Peyer's patch (tissue), 4 donors: ENCODE results near the gene TCHHL1. TPM values are rescaled to one million over a fixed set of nuclear protein-coding genes. Genes with fewer than 3 reads are reported as not detected.

Source experiments
- DNase-seq, 3 donors: peaks; one replicate each; pipeline ENCODE4 v3.0.0-alpha.2; 2017 to 2019
- H3K27ac ChIP-seq, 4 donors: fragments of 200-600 bp; sonication (generic); one replicate each; pipeline ENCODE4 v1.5.1; 2016 to 2019
- H3K27me3 ChIP-seq, 2 donors: fragments of 200-600 bp; sonication (generic); one replicate each; pipeline ENCODE4 v1.5.1; 2019
- H3K36me3 ChIP-seq, 3 donors: fragments of 200-600 bp; sonication (generic); one replicate each; pipeline ENCODE4 v1.5.1; 2016 to 2019
- H3K4me1 ChIP-seq, 4 donors: fragments of 200-600 bp; sonication (generic); one replicate each; pipeline ENCODE4 v1.5.1; 2016 to 2019
- H3K4me3 ChIP-seq, 4 donors: fragments of 200-600 bp; sonication (generic); 1 replicate in 3 of 4; 2 replicates in 1 of 4; pipeline ENCODE4 v1.5.1; 2016 to 2019; ENCODE audit warnings: mild to moderate bottlenecking in 1 of 4
- H3K9me3 ChIP-seq, 4 donors: fragments of 200-600 bp; sonication (generic); one replicate each; pipeline ENCODE4 v1.5.1; 2016 to 2019; ENCODE audit warnings: mild to moderate bottlenecking in 1 of 4
- CTCF ChIP-seq, 6 experiments: fragments of 450-650 bp in 4 of 6; fragments of 200-600 bp in 2 of 6; sonication (generic) in 1 of 6; IDR thresholded peaks; one replicate each; pipeline ENCODE4 v1.5.1; 2017 to 2019; ENCODE audit warnings: antibody characterized with exemption in 6 of 6, mild to moderate bottlenecking in 3 of 6, moderate library complexity in 1 of 6
- POLR2A ChIP-seq, 2 donors: fragments of 450-650 bp; IDR thresholded peaks; one replicate each; pipeline ENCODE4 v1.5.1; 2017; ENCODE audit warnings: antibody characterized with exemption in 2 of 2, mild to moderate bottlenecking in 2 of 2, moderate library complexity in 2 of 2
- total RNA-seq, 4 donors: library from RNA; depleted of rRNA; stranded (reverse); fragments of >200 nt; gene quantifications; one replicate each; pipeline ENCODE4 v1.1.0, GENCODE V29; 2016

Gene TCHHL1
- total RNA-seq, 4 donors from 2014 or later = not detected

- Histone ChIP-seq H3K9me3 (peaks cover 0 to 5% (median 0%) of the 10 kb centered on the region in 4 donors), H3K36me3 (no peaks in the 10 kb centered on the region), H3K27me3 (peaks cover 0 to 54% of the 10 kb centered on the region in 2 donors), H3K27ac (no peak overlapping the region), H3K4me3 (peak overlapping the region in 1 of 4 donors; percentile 28), H3K4me1 (peaks cover 4 to 48% (median 7%) of the 10 kb centered on the region in 4 donors)
- no peak for DNase-seq
- TF ChIP-seq POLR2A (IDR thresholded peaks at IDR 0.05) (no peak), CTCF (IDR thresholded peaks at IDR 0.05) (no peak)
These were observed 19.4 kb upstream of the TCHHL1 start for GRCh38 chr1:152107984-152108881.

GRCh38 chr1:152107031-152107983 is 18.4 kb upstream of the TCHHL1 start:
- Histone ChIP-seq H3K36me3 (no peaks in the 10 kb centered on the region), H3K27me3 (peaks cover 0 to 50% of the 10 kb centered on the region in 2 donors), H3K4me3 (peak overlapping the region in 1 of 4 donors; percentile 28), H3K9me3 (peaks cover 0 to 5% (median 0%) of the 10 kb centered on the region in 4 donors), H3K27ac (no peak overlapping the region), H3K4me1 (peaks cover 3 to 43% (median 4%) of the 10 kb centered on the region in 4 donors)
- TF ChIP-seq POLR2A (IDR thresholded peaks at IDR 0.05) (no peak), CTCF (IDR thresholded peaks at IDR 0.05) (no peak)
- DNase-seq = no peak

GRCh38 chr1:152104854-152105253 is 16.0 kb upstream of the TCHHL1 start:
- Histone ChIP-seq H3K4me1 (peaks cover 0 to 18% (median 0%) of the 10 kb centered on the region in 4 donors), H3K4me3 (no peak overlapping the region), H3K27ac (no peak overlapping the region), H3K27me3 (peaks cover 0 to 36% of the 10 kb centered on the region in 2 donors), H3K36me3 (no peaks in the 10 kb centered on the region), H3K9me3 (peaks cover 0 to 5% (median 0%) of the 10 kb centered on the region in 4 donors)
- DNase-seq = no peak
- no peak for TF ChIP-seq POLR2A (IDR thresholded peaks at IDR 0.05)
- TF ChIP-seq CTCF (IDR thresholded peaks at IDR 0.05) = no peak

- Histone ChIP-seq H3K27ac (no peak overlapping the region), H3K36me3 (no peaks in the 10 kb centered on the region), H3K4me1 (no peaks in the 10 kb centered on the region), H3K27me3 (no peaks in the 10 kb centered on the region), H3K4me3 (no peak overlapping the region), H3K9me3 (no peaks in the 10 kb centered on the region)
- no peak for TF ChIP-seq POLR2A (IDR thresholded peaks at IDR 0.05)
- TF ChIP-seq CTCF (IDR thresholded peaks at IDR 0.05) = no peak
- DNase-seq = no peak
These were observed 8.1 kb upstream of the TCHHL1 start for GRCh38 chr1:152096931-152097330.

GRCh38 chr1:152086760-152087159 is 2.1 kb downstream of the TCHHL1 start:
- no peak for DNase-seq
- Histone ChIP-seq H3K9me3 (no peaks in the 10 kb centered on the region), H3K27ac (no peak overlapping the region), H3K4me1 (no peaks in the 10 kb centered on the region), H3K36me3 (no peaks in the 10 kb centered on the region), H3K4me3 (no peak overlapping the region), H3K27me3 (no peaks in the 10 kb centered on the region)
- no peak for TF ChIP-seq POLR2A (IDR thresholded peaks at IDR 0.05)
- TF ChIP-seq CTCF (IDR thresholded peaks at IDR 0.05) = no peak
